IPS-15b (cell line): Measurements from ENCODE around the gene SYNGAP1.

Source experiments
- H3K27me3 ChIP-seq: one replicate; pipeline ENCODE4 v1.6.1; 2013; ENCODE audit warnings: low read length; ENCODE audit not compliant: control insufficient read depth, insufficient read depth
- H3K36me3 ChIP-seq: one replicate; pipeline ENCODE4 v1.6.1; 2013; ENCODE audit warnings: low read length; ENCODE audit not compliant: control insufficient read depth, insufficient read depth
- H3K4me1 ChIP-seq: one replicate; pipeline ENCODE4 v1.6.1; 2013; ENCODE audit warnings: mild to moderate bottlenecking, low read length; ENCODE audit not compliant: control insufficient read depth, insufficient read depth
- H3K4me3 ChIP-seq: one replicate; pipeline ENCODE4 v1.5.1; 2013; ENCODE audit warnings: low read depth, low read length
- H3K9ac ChIP-seq: one replicate; pipeline ENCODE4 v1.6.1; 2013; ENCODE audit warnings: low read depth, mild to moderate bottlenecking, low read length
- H3K9me3 ChIP-seq: one replicate; pipeline ENCODE4 v1.6.1; 2013; ENCODE audit warnings: mild to moderate bottlenecking, low read length; ENCODE audit not compliant: control insufficient read depth, insufficient read depth

Gene SYNGAP1

DNA sequence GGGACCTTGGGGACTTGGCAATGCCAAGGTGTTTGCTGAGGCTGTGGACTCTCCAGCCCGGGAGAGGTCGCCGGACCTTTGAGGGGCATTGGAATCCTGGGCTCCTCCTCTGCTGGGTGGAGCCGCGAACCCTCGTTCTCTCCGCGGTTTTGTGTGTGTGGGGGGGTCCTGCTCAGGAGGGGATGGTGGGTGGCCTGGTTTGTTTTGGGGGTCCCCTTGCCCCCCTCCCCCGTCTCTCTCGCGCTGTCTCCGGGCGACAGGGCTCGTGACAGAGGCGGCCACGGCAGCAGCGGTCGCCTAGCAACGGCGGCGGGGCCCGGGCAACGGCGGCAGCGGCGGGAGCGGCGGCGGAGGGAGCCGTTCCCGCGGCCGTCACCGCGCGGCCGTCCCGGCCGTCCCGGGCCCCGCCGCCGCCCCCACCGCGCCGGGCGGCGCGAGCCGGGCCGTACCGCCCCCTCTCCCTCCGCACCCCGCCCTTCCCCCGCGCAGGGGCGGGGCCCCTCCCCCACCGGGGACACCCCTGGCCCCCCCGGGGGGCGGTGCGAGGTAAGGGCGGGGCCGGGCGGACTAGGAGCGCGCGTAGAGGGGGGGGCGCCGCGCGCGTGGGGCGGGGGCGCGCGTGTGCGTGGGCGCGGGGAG lies 7.8 kb downstream of the SYNGAP1 start:
- peak overlapping the region; percentile 80 for H3K4me3 ChIP-seq
- H3K27me3 ChIP-seq = no peaks in the 10 kb centered on the region

DNA sequence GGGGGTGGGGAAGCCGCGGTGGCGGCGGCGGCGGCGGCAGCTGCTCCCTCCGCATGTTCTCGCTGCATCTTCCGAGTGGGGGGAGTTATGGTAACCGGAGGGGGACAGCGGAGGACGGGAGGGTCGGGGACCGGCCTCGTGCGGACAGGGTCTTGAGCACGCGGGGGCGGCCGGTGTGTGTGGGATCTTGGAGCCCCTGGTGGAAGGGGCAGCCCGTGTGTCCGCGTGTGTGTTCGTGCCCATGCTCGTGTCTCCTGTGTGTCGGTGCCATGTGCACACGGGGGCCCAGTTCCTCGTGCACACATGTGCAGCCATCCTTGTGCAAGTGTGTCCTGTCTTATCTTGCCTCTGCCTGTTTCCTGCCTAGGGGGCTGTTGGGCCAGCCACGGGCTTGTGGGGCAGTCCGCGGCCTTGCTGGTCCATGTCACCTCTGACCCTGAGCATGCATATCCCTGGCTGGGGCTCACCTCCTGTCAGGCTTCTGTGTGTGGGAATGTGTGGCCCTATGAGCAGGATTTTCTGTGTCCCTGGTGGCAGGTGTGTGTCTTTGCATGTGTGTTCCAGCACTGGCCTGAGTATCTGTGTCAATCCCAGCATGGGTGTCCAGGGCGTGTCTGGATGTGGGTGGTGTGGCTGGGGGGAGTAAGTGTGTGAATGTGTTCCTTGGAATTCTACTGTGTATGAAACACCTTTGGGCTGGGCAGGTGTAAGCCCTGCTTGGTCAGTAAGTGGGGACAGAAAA lies 8.5 kb downstream of the SYNGAP1 start:
- Histone ChIP-seq H3K27me3 (no peaks in the 10 kb centered on the region), H3K4me1 (peaks cover 28% of the 10 kb centered on the region), H3K9me3 (no peaks in the 10 kb centered on the region), H3K36me3 (peaks cover 5% of the 10 kb centered on the region), H3K4me3 (peak overlapping the region; percentile 63), H3K9ac (no peak overlapping the region)

More for the DNA sequence above, 7.8 kb downstream of the SYNGAP1 start:
- H3K4me1 ChIP-seq = peaks cover 21% of the 10 kb centered on the region
- H3K9ac ChIP-seq = no peak overlapping the region
- H3K36me3 ChIP-seq = peaks cover 7% of the 10 kb centered on the region
- no peaks in the 10 kb centered on the region for H3K9me3 ChIP-seq

DNA sequence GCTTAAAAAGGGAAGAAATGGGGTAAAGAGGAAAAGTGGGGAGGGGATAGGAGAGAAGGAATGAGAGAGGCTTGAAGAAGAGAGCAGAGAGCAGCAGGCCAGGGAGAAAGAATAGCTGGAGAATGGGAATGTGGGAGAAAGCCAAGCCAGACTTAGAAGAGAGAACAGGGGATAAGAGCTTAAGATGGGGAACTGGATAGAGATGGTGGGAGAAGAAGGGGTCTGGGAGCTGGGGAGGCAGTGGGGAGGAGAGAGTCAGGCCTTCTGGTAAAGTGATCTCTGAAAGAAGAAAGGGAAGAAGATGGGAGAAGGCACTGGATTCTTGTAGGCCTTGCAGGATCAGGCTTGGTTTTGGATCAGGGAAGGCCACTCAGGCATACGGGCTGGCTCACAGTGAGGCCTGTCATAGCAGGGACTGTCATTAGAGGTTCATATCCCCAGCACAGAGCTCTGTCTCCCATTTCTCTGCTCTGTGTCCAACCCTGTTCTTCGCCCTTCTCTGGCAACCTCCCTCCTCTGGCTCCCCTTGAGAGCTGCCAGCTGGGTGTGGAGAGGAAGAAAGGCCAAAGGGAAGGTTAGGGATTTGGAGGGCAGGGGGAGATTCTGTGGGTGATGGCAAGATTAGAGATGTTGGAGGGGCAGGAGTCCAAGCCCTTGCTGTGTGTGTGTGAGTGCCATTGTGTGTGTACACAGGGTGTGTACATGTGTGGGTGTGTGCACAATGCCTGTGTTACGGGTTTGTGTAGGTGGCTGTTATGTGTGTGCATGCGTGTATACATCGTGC lies 9.3 kb downstream of the SYNGAP1 start:
- H3K4me1 ChIP-seq = peaks cover 31% of the 10 kb centered on the region
- peak overlapping the region; percentile 63 for H3K4me3 ChIP-seq
- H3K9me3 ChIP-seq = no peaks in the 10 kb centered on the region
- peak overlapping the region; percentile 54 for H3K9ac ChIP-seq
- H3K36me3 ChIP-seq = no peaks in the 10 kb centered on the region
- H3K27me3 ChIP-seq = no peaks in the 10 kb centered on the region

DNA sequence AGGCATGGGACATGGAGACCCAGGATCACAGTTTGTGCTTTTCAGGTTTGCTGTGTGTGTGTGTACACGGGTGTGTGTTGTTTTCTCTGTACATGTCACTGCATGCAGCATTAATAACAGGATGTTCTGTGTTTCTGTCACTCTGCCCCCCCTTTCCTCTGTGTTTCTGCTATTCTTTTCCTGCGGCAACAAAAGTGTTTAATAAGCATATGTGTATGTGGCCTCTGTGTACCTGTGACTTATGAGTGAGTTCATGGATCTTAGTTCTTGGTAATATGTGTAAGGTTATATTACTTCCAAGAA lies 9.8 kb downstream of the SYNGAP1 start:
- peaks cover 27% of the 10 kb centered on the region for H3K4me1 ChIP-seq
- no peaks in the 10 kb centered on the region for H3K27me3 ChIP-seq
- no peak overlapping the region for H3K9ac ChIP-seq
- no peaks in the 10 kb centered on the region for H3K36me3 ChIP-seq
- H3K9me3 ChIP-seq = no peaks in the 10 kb centered on the region
- H3K4me3 ChIP-seq = no peak overlapping the region

DNA sequence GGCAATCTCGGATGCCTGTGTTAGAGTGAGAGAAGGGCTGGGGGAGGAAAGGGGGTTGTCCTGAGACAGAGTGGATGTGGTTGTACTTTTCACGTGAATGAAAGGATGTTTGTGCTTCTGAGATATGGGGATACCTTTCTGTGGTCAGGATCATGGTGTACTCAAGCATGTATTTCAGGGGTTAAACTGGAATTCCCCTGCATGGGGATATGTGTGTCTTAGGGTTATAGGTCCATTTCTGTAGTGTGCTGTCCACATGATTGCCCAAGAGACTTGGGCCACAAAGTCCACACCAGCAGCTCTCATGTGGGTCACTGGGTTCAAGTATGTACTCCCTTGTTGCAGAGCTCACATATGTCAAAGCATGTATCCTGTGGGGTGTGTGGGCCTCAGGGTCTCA lies 10.5 kb downstream of the SYNGAP1 start:
- Histone ChIP-seq H3K9me3 (no peaks in the 10 kb centered on the region), H3K9ac (no peak overlapping the region), H3K36me3 (peaks cover 4% of the 10 kb centered on the region), H3K27me3 (no peaks in the 10 kb centered on the region), H3K4me1 (peaks cover 26% of the 10 kb centered on the region), H3K4me3 (no peak overlapping the region)

DNA sequence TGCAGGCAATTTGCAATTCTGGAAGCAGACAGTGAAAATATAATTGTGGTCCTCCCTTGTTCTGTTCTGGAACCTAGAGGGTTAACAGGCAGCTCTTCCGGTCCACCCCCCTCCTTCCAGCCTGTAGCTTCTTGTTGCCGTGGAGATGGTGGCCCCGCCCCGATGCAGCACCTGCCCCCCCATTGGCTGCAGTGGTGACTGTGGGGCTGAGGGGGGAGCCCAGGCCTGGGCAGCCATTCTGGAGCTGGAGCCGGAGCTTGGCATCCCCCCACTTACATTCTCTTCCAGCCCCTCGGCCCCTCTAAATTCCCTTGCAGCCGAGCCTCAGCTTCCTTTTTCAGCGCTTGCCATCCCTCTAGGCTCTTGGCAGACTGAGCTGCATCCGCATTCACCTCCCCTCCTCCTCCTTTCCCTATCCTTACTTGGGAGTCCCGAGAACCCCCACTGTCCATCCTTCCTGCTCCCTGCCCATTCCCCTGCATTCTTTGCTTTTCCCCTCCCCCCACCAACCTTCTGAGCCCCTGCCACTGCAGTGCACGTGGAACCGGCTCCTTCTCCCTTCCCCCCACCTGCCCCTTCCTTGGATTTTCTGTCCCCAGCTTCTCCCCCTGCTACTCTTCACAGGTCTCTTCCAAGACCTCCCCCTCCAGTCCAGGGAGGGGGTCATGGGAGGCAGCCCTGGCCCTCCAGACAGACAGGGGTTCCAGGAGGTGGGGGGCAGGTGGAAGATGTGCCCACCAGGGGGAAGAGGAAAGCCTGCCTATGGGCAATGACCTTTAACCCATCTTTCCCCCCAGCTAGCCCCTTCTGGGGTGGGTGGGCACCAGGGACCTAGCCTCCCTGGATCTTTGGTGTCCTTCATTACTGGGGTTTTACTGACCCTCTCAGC lies 11.4 kb downstream of the SYNGAP1 start:
- peaks cover 12% of the 10 kb centered on the region for H3K36me3 ChIP-seq
- no peaks in the 10 kb centered on the region for H3K27me3 ChIP-seq
- no peaks in the 10 kb centered on the region for H3K9me3 ChIP-seq
- H3K4me1 ChIP-seq = peaks cover 26% of the 10 kb centered on the region
- peak overlapping the region; percentile 89 for H3K4me3 ChIP-seq
- peak overlapping the region; percentile 73 for H3K9ac ChIP-seq

DNA sequence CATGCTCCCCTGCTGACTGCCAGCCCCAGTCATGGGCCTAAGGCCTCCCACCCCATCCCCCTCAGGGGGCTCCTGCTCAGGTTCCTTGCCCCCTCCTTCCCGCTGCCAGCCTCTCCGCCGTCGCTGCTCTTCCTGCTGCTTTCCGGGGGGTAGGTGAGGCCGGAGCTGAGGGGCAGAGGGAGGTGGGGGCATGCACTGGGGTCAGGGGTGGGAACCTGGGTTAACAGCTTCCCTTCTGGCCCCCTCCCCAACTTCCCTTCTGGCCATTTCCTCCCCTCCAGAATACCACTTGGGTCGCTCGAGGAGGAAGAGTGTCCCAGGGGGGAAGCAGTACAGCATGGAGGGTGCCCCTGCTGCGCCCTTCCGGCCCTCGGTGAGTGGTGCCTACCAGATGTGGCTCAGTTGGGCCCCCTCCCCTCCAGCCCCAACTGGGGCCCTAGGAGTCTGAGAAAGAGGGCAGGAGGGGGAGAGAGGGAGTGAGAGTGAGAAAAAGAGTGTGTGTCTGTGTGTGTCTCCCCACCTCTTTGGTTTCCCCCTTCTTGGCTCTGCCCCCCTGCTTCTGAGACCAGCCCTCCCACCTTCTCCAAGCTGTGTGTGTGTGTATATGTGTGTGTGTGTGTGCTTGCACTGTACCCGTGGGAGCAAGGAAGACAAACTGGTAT lies 12.1 kb downstream of the SYNGAP1 start:
- peak overlapping the region; percentile 89 for H3K4me3 ChIP-seq
- no peaks in the 10 kb centered on the region for H3K27me3 ChIP-seq
- H3K4me1 ChIP-seq = peaks cover 25% of the 10 kb centered on the region
- H3K9ac ChIP-seq = peak overlapping the region; percentile 73
- H3K9me3 ChIP-seq = no peaks in the 10 kb centered on the region
- peaks cover 18% of the 10 kb centered on the region for H3K36me3 ChIP-seq

DNA sequence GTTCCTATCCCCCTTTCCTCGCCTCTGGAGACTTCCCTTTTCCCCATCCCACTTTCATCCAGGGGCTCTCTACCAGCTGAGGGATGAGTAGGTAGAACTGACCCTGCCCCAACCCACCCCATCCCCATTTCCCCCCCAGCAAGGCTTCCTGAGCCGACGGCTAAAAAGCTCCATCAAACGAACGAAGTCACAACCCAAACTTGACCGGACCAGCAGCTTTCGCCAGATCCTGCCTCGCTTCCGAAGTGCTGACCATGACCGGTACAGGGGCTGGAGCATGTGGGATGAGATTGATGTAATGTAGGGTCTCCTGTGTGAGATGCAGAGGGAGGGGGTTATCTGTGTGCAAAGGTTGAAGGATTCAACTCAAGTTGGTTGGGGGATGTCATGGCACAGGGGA lies 12.7 kb downstream of the SYNGAP1 start:
- H3K4me3 ChIP-seq = peak overlapping the region; percentile 89
- peaks cover 23% of the 10 kb centered on the region for H3K36me3 ChIP-seq
- H3K4me1 ChIP-seq = peaks cover 23% of the 10 kb centered on the region
- no peaks in the 10 kb centered on the region for H3K27me3 ChIP-seq
- peak overlapping the region; percentile 60 for H3K9ac ChIP-seq
- H3K9me3 ChIP-seq = no peaks in the 10 kb centered on the region

DNA sequence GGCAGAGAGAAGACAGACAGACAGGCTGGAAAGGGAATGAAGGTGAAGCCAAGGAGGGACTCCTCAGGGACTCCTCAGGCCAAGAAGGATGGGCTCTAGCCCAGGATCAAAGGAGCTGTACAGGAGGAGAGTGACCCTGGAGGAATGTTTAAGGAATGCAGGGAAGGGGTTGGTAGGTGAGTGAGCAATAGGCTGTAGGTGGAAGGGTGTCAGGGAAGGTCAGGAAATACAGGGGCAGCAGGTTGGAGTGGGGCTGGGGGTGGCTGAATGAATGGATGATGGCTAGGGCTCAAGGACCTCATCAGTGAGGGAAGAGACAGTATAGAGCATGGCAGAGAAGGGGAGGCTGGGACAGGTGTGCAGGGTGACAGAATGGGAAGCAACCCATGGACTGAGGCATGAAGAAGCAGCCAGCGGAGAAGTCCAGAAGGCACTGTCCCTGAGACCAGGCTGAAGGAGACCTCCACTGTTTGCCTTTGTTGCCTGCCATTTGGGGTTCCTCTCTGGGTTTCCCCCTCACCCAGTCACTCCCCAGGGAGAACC lies 13.2 kb downstream of the SYNGAP1 start:
- H3K9ac ChIP-seq = peak overlapping the region; percentile 54

DNA sequence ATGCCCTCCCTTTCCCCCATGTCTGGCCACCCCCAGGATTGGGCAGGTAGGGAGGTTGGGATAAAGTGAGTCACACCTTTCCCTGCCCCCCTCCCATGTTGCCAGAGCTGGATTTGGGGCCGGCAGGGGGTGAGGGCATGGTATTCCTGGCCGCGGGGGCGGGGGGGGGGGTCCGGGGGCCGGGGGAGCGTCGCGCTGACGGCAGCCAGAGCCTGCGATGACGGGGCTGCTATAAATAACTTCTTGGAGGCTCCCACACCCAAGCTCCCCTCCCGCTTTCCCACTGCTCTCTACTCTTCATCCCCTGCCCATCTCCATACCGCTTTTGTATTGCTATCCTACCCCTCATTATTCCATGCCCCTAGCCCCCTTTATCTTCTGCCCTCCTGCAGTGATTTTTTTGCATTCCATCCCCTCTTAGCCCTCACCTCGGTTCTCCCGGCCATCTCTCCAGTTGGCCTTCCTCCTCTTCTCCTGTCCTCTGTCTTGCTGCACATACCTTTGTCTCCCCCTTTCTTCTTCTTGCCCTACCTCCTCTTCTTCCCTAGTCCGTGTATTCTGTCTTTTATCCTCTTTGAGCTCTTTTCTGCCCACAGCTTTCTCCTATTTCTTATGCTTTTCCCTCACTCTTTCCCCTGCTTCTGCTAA lies 13.8 kb downstream of the SYNGAP1 start:
- peaks cover 34% of the 10 kb centered on the region for H3K36me3 ChIP-seq
- H3K4me1 ChIP-seq = peaks cover 21% of the 10 kb centered on the region
- no peak overlapping the region for H3K9ac ChIP-seq
- H3K4me3 ChIP-seq = peak overlapping the region; percentile 89
- no peaks in the 10 kb centered on the region for H3K27me3 ChIP-seq
- H3K9me3 ChIP-seq = no peaks in the 10 kb centered on the region

More for the DNA sequence above, 13.2 kb downstream of the SYNGAP1 start:
- H3K4me1 ChIP-seq = peaks cover 23% of the 10 kb centered on the region
- peaks cover 28% of the 10 kb centered on the region for H3K36me3 ChIP-seq
- H3K9me3 ChIP-seq = no peaks in the 10 kb centered on the region
- H3K27me3 ChIP-seq = no peaks in the 10 kb centered on the region
- H3K4me3 ChIP-seq = peak overlapping the region; percentile 89
